Esophagus squamous epithelium (tissue), 5 donors: ENCODE data around the gene MBD3. TPM values are rescaled to one million over a fixed set of nuclear protein-coding genes. Genes with fewer than 3 reads are reported as not detected.

ENCODE experiments used
- DNase-seq: peaks from one replicate; lab custom pipeline; 2025; lab: John Stamatoyannopoulos, UW
- H3K27ac ChIP-seq, 4 donors: fragments of 200-600 bp; sonication (generic); one replicate each; pipeline ENCODE4 v1.5.1; 2016 to 2019; ENCODE audit warnings: mild to moderate bottlenecking in 1 of 4
- H3K27me3 ChIP-seq, 4 donors: fragments of 200-600 bp; sonication (generic); 1 replicate in 3 of 4; 2 replicates in 1 of 4; pipeline versions ENCODE4 v1.5.1 to v1.6.0; 2017 to 2021; ENCODE audit warnings: antibody characterized with exemption in 1 of 4
- H3K36me3 ChIP-seq, 3 donors: fragments of 200-600 bp; sonication (generic); one replicate each; pipeline ENCODE4 v1.5.1; 2016 to 2019
- H3K4me1 ChIP-seq, 3 donors: fragments of 200-600 bp; sonication (generic); one replicate each; pipeline ENCODE4 v1.5.1; 2017 to 2019
- H3K4me3 ChIP-seq, 4 donors: fragments of 200-600 bp; sonication (generic); 1 replicate in 3 of 4; 2 replicates in 1 of 4; pipeline ENCODE4 v1.5.1; 2016 to 2019; ENCODE audit warnings: mild to moderate bottlenecking in 2 of 4, moderate library complexity in 1 of 4
- H3K9me3 ChIP-seq, 3 donors: fragments of 200-600 bp; sonication (generic); one replicate each; pipeline ENCODE4 v1.5.1; 2016 to 2019
- POLR2A ChIP-seq, 4 donors: fragments of 450-650 bp; IDR thresholded peaks; one replicate each; pipeline ENCODE4 v1.6.1; 2017; ENCODE audit warnings: antibody characterized with exemption in 4 of 4, mild to moderate bottlenecking in 4 of 4, moderate library complexity in 3 of 4
- WGBS, 2 donors: methylation state at CpG; one replicate each; pipeline ENCODE4 v1.1.5; 2018; 5-methylcytosine and 5-hydroxymethylcytosine counted together
- intact Hi-C: fragments of 100-400 bp; cut with DNase I; formaldehyde crosslinking; loops from one replicate; pipeline ENCODE4 v1.15.0; 2022
- total RNA-seq, 4 donors: library from RNA; depleted of rRNA; stranded (reverse); fragments of >200 nt; gene quantifications; one replicate each; pipeline ENCODE4 v1.1.0, GENCODE V29; 2016
- TF ChIP-seq, protein P1 (sequence below), 6 experiments: fragments of 450-650 bp in 4 of 6; fragments of 200-600 bp in 2 of 6; sonication (generic) in 2 of 6; IDR thresholded peaks; one replicate each; pipeline ENCODE4 v1.5.1; 2016 to 2019; ENCODE audit warnings: antibody characterized with exemption in 6 of 6, mild to moderate bottlenecking in 4 of 6, moderate library complexity in 4 of 6
- donor health status: DM: yes; HTN: yes; CAD: no.

Gene MBD3
- total RNA-seq, 4 donors from 2014 or later = 74.8 to 87.9 (median 84.3) TPM

DNA sequence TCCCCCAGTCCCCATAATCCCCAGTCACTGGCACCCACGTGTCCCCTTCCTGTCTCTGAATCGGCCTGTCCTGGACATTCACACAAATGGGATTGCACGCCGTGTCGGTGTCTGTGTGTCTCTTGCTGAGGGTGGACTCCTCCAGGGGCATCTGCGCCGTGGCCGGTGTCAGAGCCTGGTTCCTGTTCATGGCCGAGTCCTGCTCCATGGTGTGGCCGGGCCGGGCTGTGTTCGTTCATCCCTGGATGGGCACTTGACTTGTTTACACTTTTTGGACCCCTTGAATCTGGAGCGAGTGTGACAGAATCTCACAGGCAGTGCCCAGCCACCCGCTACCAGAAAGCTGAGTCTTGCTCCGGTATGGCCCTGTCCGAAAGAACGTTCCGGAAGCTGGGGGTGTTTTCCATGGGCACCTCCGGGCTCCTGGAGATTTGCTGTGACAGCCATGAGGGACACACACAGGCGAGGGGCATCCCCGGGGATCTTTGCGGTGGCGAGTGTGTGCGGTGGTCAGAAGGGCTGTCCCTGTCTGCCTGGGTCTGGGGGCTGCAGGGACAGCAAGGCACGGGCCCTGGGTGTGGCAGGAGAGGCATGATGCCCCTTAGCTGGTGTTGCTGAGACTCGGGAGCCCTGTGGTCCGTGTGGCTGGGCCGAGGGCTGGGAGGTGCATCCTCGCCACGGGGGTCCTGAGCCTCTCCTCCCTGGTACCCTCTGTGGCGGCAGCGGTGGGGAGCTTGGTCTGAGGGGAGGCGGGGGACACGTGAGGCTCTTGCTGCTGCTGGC lies 18.1 kb downstream of the MBD3 start:
- H3K36me3 ChIP-seq = peaks cover 8 to 34% (median 15%) of the 10 kb centered on the region in 3 donors
- H3K4me1 ChIP-seq = peaks cover 0 to 2% (median 0%) of the 10 kb centered on the region in 3 donors
- intact Hi-C loops = no loop called here
- no peaks in the 10 kb centered on the region for H3K9me3 ChIP-seq
- WGBS, 2 donors = 79% methylated on average over 6 to 12 of the region's 34 CpGs
- H3K27me3 ChIP-seq = peaks cover 0 to 4% (median 0%) of the 10 kb centered on the region in 4 donors
- no peak overlapping the region for H3K4me3 ChIP-seq
- no peak overlapping the region for H3K27ac ChIP-seq
- no peak for TF ChIP-seq POLR2A (IDR thresholded peaks at IDR 0.05)
- TF ChIP-seq, protein P1, sequence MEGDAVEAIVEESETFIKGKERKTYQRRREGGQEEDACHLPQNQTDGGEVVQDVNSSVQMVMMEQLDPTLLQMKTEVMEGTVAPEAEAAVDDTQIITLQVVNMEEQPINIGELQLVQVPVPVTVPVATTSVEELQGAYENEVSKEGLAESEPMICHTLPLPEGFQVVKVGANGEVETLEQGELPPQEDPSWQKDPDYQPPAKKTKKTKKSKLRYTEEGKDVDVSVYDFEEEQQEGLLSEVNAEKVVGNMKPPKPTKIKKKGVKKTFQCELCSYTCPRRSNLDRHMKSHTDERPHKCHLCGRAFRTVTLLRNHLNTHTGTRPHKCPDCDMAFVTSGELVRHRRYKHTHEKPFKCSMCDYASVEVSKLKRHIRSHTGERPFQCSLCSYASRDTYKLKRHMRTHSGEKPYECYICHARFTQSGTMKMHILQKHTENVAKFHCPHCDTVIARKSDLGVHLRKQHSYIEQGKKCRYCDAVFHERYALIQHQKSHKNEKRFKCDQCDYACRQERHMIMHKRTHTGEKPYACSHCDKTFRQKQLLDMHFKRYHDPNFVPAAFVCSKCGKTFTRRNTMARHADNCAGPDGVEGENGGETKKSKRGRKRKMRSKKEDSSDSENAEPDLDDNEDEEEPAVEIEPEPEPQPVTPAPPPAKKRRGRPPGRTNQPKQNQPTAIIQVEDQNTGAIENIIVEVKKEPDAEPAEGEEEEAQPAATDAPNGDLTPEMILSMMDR (IDR thresholded peaks at IDR 0.05) = no peak
- DNase-seq = no peak

DNA sequence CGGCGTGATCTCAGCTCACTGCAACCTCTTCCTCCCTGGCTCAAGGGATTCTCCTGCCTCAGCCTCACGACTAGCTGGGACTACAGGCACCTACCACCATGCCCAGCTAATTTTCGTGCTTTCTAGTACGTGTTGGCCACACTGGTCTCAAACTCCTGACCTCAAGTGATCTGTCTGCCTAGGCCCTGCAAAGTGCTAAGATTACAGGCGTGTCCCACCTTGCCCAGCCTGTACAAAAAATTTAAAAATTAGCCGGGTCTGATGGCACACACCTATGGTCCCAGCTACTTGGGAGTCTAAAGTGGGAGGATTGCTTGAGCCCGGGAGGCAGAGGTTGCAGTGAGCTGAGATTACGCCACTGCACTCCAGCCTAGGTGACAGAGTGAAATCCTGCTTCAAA lies 19.9 kb downstream of the MBD3 start:
- intact Hi-C loops = no loop called here
- Histone ChIP-seq H3K27ac (no peak overlapping the region), H3K27me3 (peaks cover 0 to 13% (median 0%) of the 10 kb centered on the region in 4 donors), H3K36me3 (peaks cover 6 to 17% (median 11%) of the 10 kb centered on the region in 3 donors), H3K4me1 (peaks cover 5 to 15% (median 7%) of the 10 kb centered on the region in 3 donors), H3K4me3 (no peak overlapping the region), H3K9me3 (no peaks in the 10 kb centered on the region)
- 66 to 69% methylated on average over 5 to 6 of the region's 9 CpGs for whole genome bisulfite sequencing, 2 donors
- TF ChIP-seq POLR2A (IDR thresholded peaks at IDR 0.05) = no peak
- TF ChIP-seq, protein P1 (IDR thresholded peaks at IDR 0.05) = no peak
- no peak for DNase-seq

DNA sequence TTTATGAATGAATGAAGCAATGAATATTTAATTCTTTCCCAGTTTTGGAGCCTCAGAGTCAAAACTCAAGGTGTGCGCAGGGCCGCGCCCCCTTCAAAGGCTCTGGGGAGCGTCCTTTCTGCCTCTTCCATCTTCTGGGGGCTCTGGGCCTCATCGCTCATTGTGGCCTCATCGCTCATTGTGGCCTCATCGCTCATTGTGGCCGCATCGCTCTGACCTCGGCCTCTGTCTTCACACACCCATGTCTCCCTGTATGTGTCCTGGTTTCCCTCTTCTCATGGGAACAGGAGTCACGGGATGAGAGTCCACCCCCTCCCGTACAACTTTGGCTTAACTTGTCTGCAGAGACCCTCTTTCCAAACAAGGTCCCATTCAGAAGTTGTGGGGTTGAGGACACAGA lies 21.3 kb downstream of the MBD3 start:
- Histone ChIP-seq H3K36me3 (peaks cover 0 to 3% (median 0%) of the 10 kb centered on the region in 3 donors), H3K27me3 (peaks cover 0 to 13% (median 0%) of the 10 kb centered on the region in 4 donors), H3K9me3 (no peaks in the 10 kb centered on the region), H3K4me1 (peaks cover 10 to 26% (median 16%) of the 10 kb centered on the region in 3 donors), H3K4me3 (no peak overlapping the region), H3K27ac (no peak overlapping the region)
- no peak for TF ChIP-seq POLR2A (IDR thresholded peaks at IDR 0.05)
- TF ChIP-seq, protein P1 (IDR thresholded peaks at IDR 0.05) = no peak
- 88 to 91% methylated on average over 12 of the region's 12 CpGs for WGBS, 2 donors
- intact Hi-C loops = no loop called here
- DNase-seq = no peak

DNA sequence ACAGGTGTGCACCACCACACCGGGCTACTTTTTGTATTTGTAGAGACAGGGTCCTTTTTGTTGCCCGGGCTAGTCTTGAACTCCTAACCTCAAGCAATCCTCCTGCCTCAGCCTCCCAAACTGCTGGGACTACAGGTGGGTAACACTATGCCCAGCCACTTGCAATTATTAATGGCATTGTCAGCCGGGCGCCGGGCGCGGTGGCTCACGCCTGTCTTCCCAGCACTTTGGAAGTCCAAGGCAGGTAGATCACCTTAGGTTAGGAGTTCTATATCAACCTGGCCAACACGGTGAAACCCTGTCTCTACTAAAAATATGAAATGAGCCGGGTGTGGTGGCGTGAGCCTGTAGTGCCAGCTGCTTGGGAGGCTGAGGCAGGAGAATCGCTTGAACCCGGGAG lies 21.8 kb downstream of the MBD3 start:
- intact Hi-C loops = no loop called here
- 83 to 95% methylated on average over 1 to 11 of the region's 13 CpGs for WGBS, 2 donors
- DNase-seq = no peak

More for the DNA sequence above, 21.8 kb downstream of the MBD3 start:
- H3K9me3 ChIP-seq = no peaks in the 10 kb centered on the region
- peaks cover 15 to 32% (median 22%) of the 10 kb centered on the region in 3 donors for H3K4me1 ChIP-seq
- H3K36me3 ChIP-seq = no peaks in the 10 kb centered on the region
- H3K27ac ChIP-seq = no peak overlapping the region
- H3K27me3 ChIP-seq = peaks cover 0 to 13% (median 0%) of the 10 kb centered on the region in 4 donors
- no peak overlapping the region for H3K4me3 ChIP-seq
- TF ChIP-seq, protein P1 (IDR thresholded peaks at IDR 0.05) = no peak
- no peak for TF ChIP-seq POLR2A (IDR thresholded peaks at IDR 0.05)
